Suprapubic skin (tissue), 4 donors: ENCODE measurements around the gene EFCAB7. TPM values are rescaled to one million over a fixed set of nuclear protein-coding genes. Genes with fewer than 3 reads are reported as not detected.

Experiments used
- DNase-seq, 2 donors: peaks; one replicate each; pipeline ENCODE4 v3.0.0-alpha.2; 2019; ENCODE audit warnings: low spot score in 2 of 2
- H3K27ac ChIP-seq: fragments of 200-600 bp; sonication (generic); one replicate; pipeline ENCODE4 v1.5.1; 2019
- H3K27me3 ChIP-seq: fragments of 200-600 bp; sonication (generic); one replicate; pipeline ENCODE4 v1.5.1; 2019
- H3K36me3 ChIP-seq: fragments of 200-600 bp; sonication (generic); one replicate; pipeline ENCODE4 v1.5.1; 2019
- H3K4me1 ChIP-seq: fragments of 200-600 bp; sonication (generic); one replicate; pipeline ENCODE4 v1.5.1; 2019
- H3K4me3 ChIP-seq: fragments of 200-600 bp; sonication (generic); one replicate; pipeline ENCODE4 v1.5.1; 2019; ENCODE audit warnings: mild to moderate bottlenecking
- H3K9me3 ChIP-seq: fragments of 200-600 bp; sonication (generic); one replicate; pipeline ENCODE4 v1.5.1; 2019
- EP300 ChIP-seq: sonication (generic); formaldehyde crosslinking; IDR thresholded peaks from one replicate; pipeline ENCODE4 v1.6.1; 2017; ENCODE audit warnings: antibody characterized with exemption
- POLR2A ChIP-seq, 2 donors: fragments of 450-650 bp; IDR thresholded peaks; one replicate each; pipeline ENCODE4 v1.6.1; 2017; ENCODE audit warnings: antibody characterized with exemption in 2 of 2, mild to moderate bottlenecking in 2 of 2, moderate library complexity in 2 of 2
- POLR2AphosphoS5 ChIP-seq, 3 donors: sonication (generic); formaldehyde crosslinking; IDR thresholded peaks; one replicate each; pipeline ENCODE4 v1.6.1; 2017; ENCODE audit warnings: antibody characterized with exemption in 3 of 3
- WGBS: methylation state at CpG from one replicate; pipeline ENCODE4 v1.1.5; 2018; 5-methylcytosine and 5-hydroxymethylcytosine counted together
- total RNA-seq, 4 donors: library from RNA; depleted of rRNA; stranded (reverse); fragments of >200 nt; gene quantifications; one replicate each; pipeline ENCODE4 v1.1.0, GENCODE V29; 2016
- TF ChIP-seq, protein P1 (sequence below), 2 donors: fragments of 200-600 bp in 1 of 2; fragments of 450-650 bp in 1 of 2; sonication (generic) in 1 of 2; IDR thresholded peaks; one replicate each; pipeline ENCODE4 v1.5.1; 2016 to 2019; ENCODE audit warnings: antibody characterized with exemption in 2 of 2, mild to moderate bottlenecking in 1 of 2, moderate library complexity in 1 of 2

The EFCAB7 gene
- total RNA-seq, 4 donors from 2014 or later: 2.8 to 14.1 (median 8.0) TPM

DNA sequence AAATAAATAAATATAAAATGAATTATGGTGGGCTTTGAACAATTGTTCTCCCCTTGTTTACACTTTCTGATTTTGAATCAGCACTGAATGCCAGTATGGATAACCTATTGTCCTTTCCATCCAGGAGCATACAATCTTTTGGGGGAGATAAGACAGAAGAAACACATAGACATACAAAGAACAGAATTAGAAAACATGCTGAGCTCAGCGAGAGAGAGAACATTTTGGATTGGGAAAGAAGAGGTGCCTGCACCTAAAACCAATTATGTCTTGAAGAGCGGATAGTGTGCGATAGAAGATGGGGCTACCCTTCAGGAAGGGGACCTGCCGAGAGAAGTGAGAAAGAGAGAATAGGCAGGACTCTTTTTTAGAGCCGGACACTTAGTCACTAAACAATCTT lies 76.5 kb downstream of the EFCAB7 start:
- Histone ChIP-seq H3K4me1 (no peaks in the 10 kb centered on the region), H3K9me3 (no peaks in the 10 kb centered on the region), H3K4me3 (no peak overlapping the region), H3K27ac (no peak overlapping the region), H3K36me3 (no peaks in the 10 kb centered on the region), H3K27me3 (no peaks in the 10 kb centered on the region)
- DNase-seq: no peak
- no peak for TF ChIP-seq EP300
- no peak for TF ChIP-seq POLR2A (IDR thresholded peaks at IDR 0.05)
- TF ChIP-seq, protein P1, sequence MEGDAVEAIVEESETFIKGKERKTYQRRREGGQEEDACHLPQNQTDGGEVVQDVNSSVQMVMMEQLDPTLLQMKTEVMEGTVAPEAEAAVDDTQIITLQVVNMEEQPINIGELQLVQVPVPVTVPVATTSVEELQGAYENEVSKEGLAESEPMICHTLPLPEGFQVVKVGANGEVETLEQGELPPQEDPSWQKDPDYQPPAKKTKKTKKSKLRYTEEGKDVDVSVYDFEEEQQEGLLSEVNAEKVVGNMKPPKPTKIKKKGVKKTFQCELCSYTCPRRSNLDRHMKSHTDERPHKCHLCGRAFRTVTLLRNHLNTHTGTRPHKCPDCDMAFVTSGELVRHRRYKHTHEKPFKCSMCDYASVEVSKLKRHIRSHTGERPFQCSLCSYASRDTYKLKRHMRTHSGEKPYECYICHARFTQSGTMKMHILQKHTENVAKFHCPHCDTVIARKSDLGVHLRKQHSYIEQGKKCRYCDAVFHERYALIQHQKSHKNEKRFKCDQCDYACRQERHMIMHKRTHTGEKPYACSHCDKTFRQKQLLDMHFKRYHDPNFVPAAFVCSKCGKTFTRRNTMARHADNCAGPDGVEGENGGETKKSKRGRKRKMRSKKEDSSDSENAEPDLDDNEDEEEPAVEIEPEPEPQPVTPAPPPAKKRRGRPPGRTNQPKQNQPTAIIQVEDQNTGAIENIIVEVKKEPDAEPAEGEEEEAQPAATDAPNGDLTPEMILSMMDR (IDR thresholded peaks at IDR 0.05): no peak
- TF ChIP-seq POLR2AphosphoS5 (IDR thresholded peaks at IDR 0.05): no peak
- WGBS: 96% methylated on average over 5 of the region's 5 CpGs

DNA sequence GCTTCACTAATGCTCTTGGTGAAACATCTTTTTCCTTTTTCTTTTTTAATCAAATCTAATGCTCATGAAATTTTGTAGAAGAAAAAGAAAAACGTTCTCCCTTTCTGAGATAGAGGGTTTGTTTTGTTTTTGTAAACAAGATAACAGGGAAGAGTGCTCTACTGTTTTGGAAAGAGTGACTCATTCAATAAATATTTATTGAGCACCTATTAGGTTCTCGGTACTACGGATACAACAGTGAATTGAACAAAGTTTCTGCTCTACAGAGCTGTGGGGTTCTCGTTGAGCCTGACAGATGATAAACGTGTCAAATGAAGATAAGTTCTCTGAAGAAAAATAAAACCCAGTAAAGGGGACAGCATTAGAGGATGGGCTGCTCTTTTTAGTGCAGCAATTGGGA lies 76.9 kb downstream of the EFCAB7 start:
- H3K4me3 ChIP-seq: no peak overlapping the region
- no peaks in the 10 kb centered on the region for H3K9me3 ChIP-seq
- TF ChIP-seq, protein P1 (IDR thresholded peaks at IDR 0.05): no peak
- TF ChIP-seq EP300: no peak
- no peak for TF ChIP-seq POLR2A (IDR thresholded peaks at IDR 0.05)
- TF ChIP-seq POLR2AphosphoS5 (IDR thresholded peaks at IDR 0.05): no peak
- 83% methylated on average over 5 of the region's 5 CpGs for WGBS
- no peak overlapping the region for H3K27ac ChIP-seq
- no peaks in the 10 kb centered on the region for H3K36me3 ChIP-seq
- no peaks in the 10 kb centered on the region for H3K4me1 ChIP-seq
- no peak for DNase-seq
- H3K27me3 ChIP-seq: no peaks in the 10 kb centered on the region

DNA sequence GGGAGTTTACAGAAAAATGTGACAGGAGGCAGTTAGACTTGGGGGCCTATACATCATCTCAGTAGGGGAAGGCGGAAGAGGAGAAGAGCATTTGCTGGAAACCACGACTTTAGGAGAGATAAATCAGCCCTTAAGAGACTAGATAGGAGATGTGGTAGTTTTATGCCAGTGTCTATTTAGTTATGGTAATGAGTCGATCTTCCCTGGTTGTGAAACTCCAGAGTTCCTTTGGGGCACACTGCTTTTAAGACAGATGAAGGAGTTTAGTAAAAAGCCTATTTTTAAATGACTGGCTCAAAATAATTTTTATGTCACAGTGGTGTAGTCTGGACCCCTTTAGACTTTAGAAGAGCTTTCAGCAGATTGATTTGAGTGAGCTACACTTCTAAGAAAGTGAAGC lies 77.7 kb downstream of the EFCAB7 start:
- Histone ChIP-seq H3K4me3 (no peak overlapping the region), H3K27me3 (no peaks in the 10 kb centered on the region), H3K4me1 (no peaks in the 10 kb centered on the region), H3K36me3 (no peaks in the 10 kb centered on the region), H3K27ac (no peak overlapping the region), H3K9me3 (no peaks in the 10 kb centered on the region)
- TF ChIP-seq EP300 (no peak), POLR2AphosphoS5 (IDR thresholded peaks at IDR 0.05) (no peak), POLR2A (IDR thresholded peaks at IDR 0.05) (no peak)
- TF ChIP-seq, protein P1 (IDR thresholded peaks at IDR 0.05): no peak
- no peak for DNase-seq
- WGBS: 76% methylated on average over 3 of the region's 3 CpGs

DNA sequence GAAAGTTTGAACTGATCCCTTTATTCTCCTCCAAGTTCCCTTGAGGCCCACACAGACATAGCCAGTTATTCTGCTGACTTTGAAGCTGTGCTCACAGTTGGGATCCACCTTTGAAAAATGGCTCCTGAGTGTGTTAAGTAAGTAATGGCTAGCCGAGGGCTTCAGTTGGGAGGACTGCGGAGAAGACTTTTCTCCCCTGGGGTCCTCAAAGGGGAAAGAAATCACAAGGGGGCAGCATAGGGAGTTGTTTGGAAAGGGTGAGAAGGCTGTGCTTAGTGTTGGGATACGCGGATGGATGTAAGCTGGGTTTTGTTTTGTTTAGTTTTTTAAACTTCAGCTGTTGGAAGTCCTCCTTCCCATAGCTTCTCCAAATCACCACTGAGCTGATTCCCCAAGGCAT lies 78.1 kb downstream of the EFCAB7 start:
- Histone ChIP-seq H3K27ac (no peak overlapping the region), H3K9me3 (no peaks in the 10 kb centered on the region), H3K4me3 (no peak overlapping the region), H3K36me3 (no peaks in the 10 kb centered on the region), H3K27me3 (no peaks in the 10 kb centered on the region), H3K4me1 (no peaks in the 10 kb centered on the region)
- TF ChIP-seq POLR2A (IDR thresholded peaks at IDR 0.05) (no peak), POLR2AphosphoS5 (IDR thresholded peaks at IDR 0.05) (no peak), EP300 (no peak)
- TF ChIP-seq, protein P1 (IDR thresholded peaks at IDR 0.05): no peak
- no peak for DNase-seq
- 88% methylated on average over 4 of the region's 4 CpGs for WGBS

DNA sequence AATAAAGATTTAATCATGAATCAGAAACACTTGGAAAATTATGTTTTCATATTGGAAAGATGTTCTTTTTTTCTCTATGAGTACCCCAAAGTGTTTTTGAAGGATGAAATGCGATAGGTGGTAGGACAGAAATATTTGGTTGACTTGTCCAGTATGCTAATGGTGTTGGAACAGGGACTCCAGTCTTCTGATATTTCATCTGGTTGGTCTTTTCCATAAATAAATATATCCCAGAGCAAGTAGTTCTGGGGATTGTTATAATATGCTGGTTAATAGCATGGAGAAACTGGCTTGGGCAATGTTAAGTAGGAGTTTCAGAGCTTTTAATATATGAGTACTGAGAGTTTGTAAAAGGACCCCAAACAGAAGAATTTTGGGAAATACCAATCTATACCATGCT lies 78.6 kb downstream of the EFCAB7 start:
- Histone ChIP-seq H3K4me1 (no peaks in the 10 kb centered on the region), H3K27me3 (no peaks in the 10 kb centered on the region), H3K36me3 (no peaks in the 10 kb centered on the region), H3K9me3 (no peaks in the 10 kb centered on the region), H3K4me3 (no peak overlapping the region), H3K27ac (no peak overlapping the region)
- WGBS: 98% methylated on average over 1 of the region's 1 CpG
- DNase-seq: no peak
- TF ChIP-seq, protein P1 (IDR thresholded peaks at IDR 0.05): no peak
- no peak for TF ChIP-seq POLR2A (IDR thresholded peaks at IDR 0.05)
- no peak for TF ChIP-seq POLR2AphosphoS5 (IDR thresholded peaks at IDR 0.05)
- no peak for TF ChIP-seq EP300
